HUES6 (cell line): ENCODE results near the gene HMCN1.

Source experiments
- H3K27ac ChIP-seq: 2 replicates; pipeline ENCODE4 v1.7.0; 2013; ENCODE audit warnings: low read depth, mild to moderate bottlenecking, low read length, inconsistent platforms
- H3K27me3 ChIP-seq: 2 replicates; pipeline ENCODE4 v1.6.1; 2013; ENCODE audit warnings: low read length; ENCODE audit not compliant: control insufficient read depth, insufficient read depth
- H3K36me3 ChIP-seq: 2 replicates; pipeline ENCODE4 v1.6.1; 2013; ENCODE audit warnings: low read length; ENCODE audit not compliant: control insufficient read depth, insufficient read depth
- H3K4me1 ChIP-seq: 2 replicates; pipeline ENCODE4 v1.6.1; 2013; ENCODE audit warnings: low read length; ENCODE audit not compliant: control insufficient read depth, insufficient read depth
- H3K4me3 ChIP-seq: 2 replicates; pipeline ENCODE4 v1.5.1; 2013; ENCODE audit warnings: low read depth, low read length
- H3K9ac ChIP-seq: one replicate; pipeline ENCODE4 v1.6.1; 2013; ENCODE audit warnings: mild to moderate bottlenecking, low read length
- H3K9me3 ChIP-seq: 2 replicates; pipeline ENCODE4 v1.6.1; 2013; ENCODE audit warnings: low read depth, low read length; ENCODE audit not compliant: control insufficient read depth, insufficient read depth

The HMCN1 gene

GRCh38 chr1:185824106-185824505, 89.9 kb downstream of the HMCN1 start:
- no peak overlapping the region for H3K4me3 ChIP-seq
- H3K27ac ChIP-seq, result no peak overlapping the region
- no peaks in the 10 kb centered on the region for H3K27me3 ChIP-seq
- H3K36me3 ChIP-seq, result no peaks in the 10 kb centered on the region
- H3K9ac ChIP-seq, result no peak overlapping the region
- no peaks in the 10 kb centered on the region for H3K9me3 ChIP-seq
- no peaks in the 10 kb centered on the region for H3K4me1 ChIP-seq

GRCh38 chr1:185825556-185825955, 91.4 kb downstream of the HMCN1 start:
- Histone ChIP-seq H3K9me3 (no peaks in the 10 kb centered on the region; the same call in 1 of the 2 replicates), H3K4me3 (no peak overlapping the region), H3K9ac (no peak overlapping the region), H3K27ac (no peak overlapping the region), H3K36me3 (no peaks in the 10 kb centered on the region), H3K27me3 (no peaks in the 10 kb centered on the region), H3K4me1 (no peaks in the 10 kb centered on the region)

- no peaks in the 10 kb centered on the region for H3K36me3 ChIP-seq
- H3K4me3 ChIP-seq, result no peak overlapping the region
- no peak overlapping the region for H3K9ac ChIP-seq
- no peaks in the 10 kb centered on the region; the same call in 1 of the 2 replicates for H3K9me3 ChIP-seq
- no peak overlapping the region for H3K27ac ChIP-seq
- peaks cover 6% of the 10 kb centered on the region for H3K4me1 ChIP-seq
- H3K27me3 ChIP-seq, result no peaks in the 10 kb centered on the region
These were observed 100.2 kb downstream of the HMCN1 start for GRCh38 chr1:185834371-185834905.

- Histone ChIP-seq H3K9ac (no peak overlapping the region), H3K9me3 (no peaks in the 10 kb centered on the region), H3K4me3 (no peak overlapping the region), H3K36me3 (no peaks in the 10 kb centered on the region), H3K27ac (no peak overlapping the region), H3K4me1 (peaks cover 6% of the 10 kb centered on the region), H3K27me3 (no peaks in the 10 kb centered on the region)
These were observed 101.0 kb downstream of the HMCN1 start for GRCh38 chr1:185835191-185835590.

- Histone ChIP-seq H3K9me3 (no peaks in the 10 kb centered on the region), H3K4me1 (peaks cover 7% of the 10 kb centered on the region), H3K36me3 (no peaks in the 10 kb centered on the region), H3K4me3 (no peak overlapping the region), H3K9ac (no peak overlapping the region), H3K27me3 (no peaks in the 10 kb centered on the region), H3K27ac (no peak overlapping the region)
These were observed 103.5 kb downstream of the HMCN1 start for GRCh38 chr1:185837711-185838110.

GRCh38 chr1:185838111-185838510, 103.9 kb downstream of the HMCN1 start:
- Histone ChIP-seq H3K27ac (no peak overlapping the region), H3K4me1 (peaks cover 11% of the 10 kb centered on the region), H3K36me3 (no peaks in the 10 kb centered on the region), H3K27me3 (no peaks in the 10 kb centered on the region), H3K4me3 (no peak overlapping the region), H3K9ac (no peak overlapping the region), H3K9me3 (no peaks in the 10 kb centered on the region)

- H3K27ac ChIP-seq, result no peak overlapping the region
- no peaks in the 10 kb centered on the region for H3K9me3 ChIP-seq
- H3K9ac ChIP-seq, result no peak overlapping the region
These were observed 106.7 kb downstream of the HMCN1 start for GRCh38 chr1:185840880-185841279.

GRCh38 chr1:185843297-185843869, 109.2 kb downstream of the HMCN1 start:
- Histone ChIP-seq H3K27ac (no peak overlapping the region), H3K4me1 (peaks cover 19% of the 10 kb centered on the region), H3K9ac (no peak overlapping the region), H3K36me3 (no peaks in the 10 kb centered on the region), H3K4me3 (no peak overlapping the region), H3K27me3 (no peaks in the 10 kb centered on the region), H3K9me3 (no peaks in the 10 kb centered on the region)

More at GRCh38 chr1:185840880-185841279, 106.7 kb downstream of the HMCN1 start:
- H3K4me3 ChIP-seq, result no peak overlapping the region
- no peaks in the 10 kb centered on the region for H3K36me3 ChIP-seq
- H3K4me1 ChIP-seq, result peaks cover 23% of the 10 kb centered on the region
- no peaks in the 10 kb centered on the region for H3K27me3 ChIP-seq

GRCh38 chr1:185843986-185844385, 109.8 kb downstream of the HMCN1 start:
- Histone ChIP-seq H3K27ac (no peak overlapping the region), H3K4me1 (peaks cover 25% of the 10 kb centered on the region), H3K9ac (no peak overlapping the region), H3K36me3 (no peaks in the 10 kb centered on the region), H3K9me3 (no peaks in the 10 kb centered on the region), H3K27me3 (no peaks in the 10 kb centered on the region), H3K4me3 (no peak overlapping the region)

GRCh38 chr1:185846672-185847444, 112.7 kb downstream of the HMCN1 start:
- Histone ChIP-seq H3K27me3 (no peaks in the 10 kb centered on the region), H3K9me3 (no peaks in the 10 kb centered on the region), H3K9ac (no peak overlapping the region), H3K36me3 (no peaks in the 10 kb centered on the region), H3K4me1 (peaks cover 45% of the 10 kb centered on the region), H3K27ac (no peak overlapping the region), H3K4me3 (no peak overlapping the region)

GRCh38 chr1:185849014-185849413, 114.8 kb downstream of the HMCN1 start:
- H3K9me3 ChIP-seq, result no peaks in the 10 kb centered on the region
- H3K4me1 ChIP-seq, result peaks cover 32% of the 10 kb centered on the region
- no peaks in the 10 kb centered on the region for H3K27me3 ChIP-seq
- no peak overlapping the region for H3K27ac ChIP-seq
- H3K9ac ChIP-seq, result no peak overlapping the region
- no peaks in the 10 kb centered on the region for H3K36me3 ChIP-seq
- no peak overlapping the region for H3K4me3 ChIP-seq
